CD4-positive, alpha-beta T cell treated with Interleukin-1 beta for 1 hour (primary cell): ENCODE measurements around the gene ITPR1.
A peak's percentile ranks its signal among the peaks of the same experiment; 100 is the strongest.

Experiments used
- DNase-seq, 2 donors: peaks; one replicate each; pipeline ENCODE4 v3.0.0-alpha.2; 2020 to 2022

Gene ITPR1

DNA sequence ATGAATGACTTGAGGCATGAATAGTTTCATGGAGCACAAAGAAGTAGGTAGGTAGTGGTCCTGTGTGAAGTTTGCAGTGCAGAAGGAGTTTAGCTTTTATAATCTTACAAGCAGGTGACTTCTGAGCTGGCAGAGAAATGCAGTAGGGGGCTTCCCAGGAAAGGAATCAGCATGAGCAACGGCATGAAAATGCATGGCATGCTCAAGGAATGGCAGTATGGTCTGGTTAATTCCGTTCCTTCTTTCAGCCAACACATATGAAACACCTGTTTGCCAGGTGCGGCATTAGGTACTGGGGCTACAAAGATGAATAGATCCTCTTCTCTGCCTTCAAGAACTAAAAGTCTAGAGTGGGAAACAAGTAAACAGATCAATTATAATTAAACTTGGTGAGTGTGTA is 348.1 kb downstream of the ITPR1 start:
- DNase-seq = no peak

DNA sequence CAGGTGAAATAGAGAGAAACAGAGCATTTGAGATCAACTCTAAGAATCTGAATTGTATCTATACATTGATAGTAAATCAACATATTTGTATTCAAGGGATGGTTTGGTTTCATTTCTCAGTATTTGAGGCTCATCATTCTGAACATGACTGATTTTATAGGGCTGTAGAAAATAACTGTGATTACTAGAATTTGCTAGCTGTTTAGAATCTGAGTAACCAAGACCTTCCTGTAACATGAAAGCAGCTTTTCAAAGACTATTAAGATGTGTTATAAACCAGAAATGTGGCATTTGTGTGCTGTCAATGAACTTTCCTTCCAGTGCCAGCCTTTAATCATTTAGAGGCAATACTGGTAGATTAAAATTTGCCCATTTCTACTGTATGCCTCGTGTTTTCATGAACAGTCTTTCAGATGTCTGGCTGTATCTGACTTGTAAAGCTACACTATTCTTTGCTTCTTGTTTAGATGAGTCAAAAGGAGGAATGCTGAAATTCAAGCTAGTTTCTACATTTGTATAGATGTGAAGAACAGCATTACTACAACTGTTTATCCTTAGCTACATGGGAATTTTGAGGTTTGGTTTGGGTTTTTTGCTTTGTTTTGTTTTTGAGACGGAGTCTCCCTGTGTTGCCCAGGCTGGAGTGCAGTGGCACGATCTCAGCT is 348.8 kb downstream of the ITPR1 start:
- no peak for DNase-seq

DNA sequence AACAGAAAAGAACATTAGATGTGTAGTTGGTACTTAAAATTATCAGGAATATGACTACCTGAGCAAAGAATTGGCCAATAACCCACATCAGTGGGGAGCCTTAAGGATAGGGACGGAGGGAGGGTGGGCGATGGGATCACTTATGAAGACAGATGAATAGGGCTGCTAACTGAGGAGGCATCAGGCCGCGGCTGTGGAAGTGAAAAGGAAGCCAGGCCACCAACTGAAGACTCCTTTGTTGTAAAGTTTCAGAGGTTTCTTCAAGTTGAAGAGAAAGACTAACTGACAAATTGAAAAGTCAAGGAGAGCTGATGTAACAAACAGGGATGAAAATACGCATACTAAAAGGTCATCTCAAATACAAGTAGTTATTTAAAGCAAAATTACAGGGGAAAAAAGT is 350.5 kb downstream of the ITPR1 start:
- DNase-seq = no peak

DNA sequence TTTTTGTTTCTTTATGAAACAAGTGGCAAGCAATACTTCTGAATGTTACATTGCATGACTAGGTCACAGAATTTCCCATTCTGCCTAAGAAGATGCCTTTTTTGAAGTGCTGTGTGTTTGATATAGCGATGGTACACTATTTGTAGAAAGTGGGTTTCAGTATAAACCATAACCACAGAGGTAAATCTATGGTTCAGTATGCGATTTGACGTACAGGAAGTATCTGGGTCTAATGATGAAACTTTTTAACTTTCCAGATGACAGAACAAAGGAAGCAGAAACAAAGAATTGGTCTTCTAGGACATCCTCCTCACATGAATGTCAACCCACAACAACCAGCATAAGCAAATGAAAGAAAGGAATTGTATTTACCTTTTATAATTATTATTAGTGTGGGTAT is 352.7 kb downstream of the ITPR1 start:
- peak in 1 of 2 donors; percentile 66 for DNase-seq

DNA sequence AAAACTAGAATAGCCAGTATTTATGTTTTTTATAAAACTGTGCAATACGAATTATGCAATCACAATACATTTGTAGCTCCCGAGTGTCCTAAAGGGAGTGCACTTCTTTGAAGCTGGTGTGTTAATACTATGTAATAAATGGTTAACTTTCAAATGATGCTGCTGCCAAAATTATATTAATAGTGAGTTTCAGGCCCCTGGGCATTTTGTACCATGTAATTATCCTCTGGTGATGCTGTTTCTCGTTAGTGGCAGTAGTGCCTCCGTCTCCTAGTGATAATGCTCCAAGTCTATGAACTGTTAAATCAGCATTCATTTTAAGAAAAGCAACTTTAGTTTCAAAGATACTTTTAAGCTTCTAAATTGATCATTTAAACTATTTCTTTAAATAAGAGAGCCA is 353.4 kb downstream of the ITPR1 start:
- DNase-seq = no peak

DNA sequence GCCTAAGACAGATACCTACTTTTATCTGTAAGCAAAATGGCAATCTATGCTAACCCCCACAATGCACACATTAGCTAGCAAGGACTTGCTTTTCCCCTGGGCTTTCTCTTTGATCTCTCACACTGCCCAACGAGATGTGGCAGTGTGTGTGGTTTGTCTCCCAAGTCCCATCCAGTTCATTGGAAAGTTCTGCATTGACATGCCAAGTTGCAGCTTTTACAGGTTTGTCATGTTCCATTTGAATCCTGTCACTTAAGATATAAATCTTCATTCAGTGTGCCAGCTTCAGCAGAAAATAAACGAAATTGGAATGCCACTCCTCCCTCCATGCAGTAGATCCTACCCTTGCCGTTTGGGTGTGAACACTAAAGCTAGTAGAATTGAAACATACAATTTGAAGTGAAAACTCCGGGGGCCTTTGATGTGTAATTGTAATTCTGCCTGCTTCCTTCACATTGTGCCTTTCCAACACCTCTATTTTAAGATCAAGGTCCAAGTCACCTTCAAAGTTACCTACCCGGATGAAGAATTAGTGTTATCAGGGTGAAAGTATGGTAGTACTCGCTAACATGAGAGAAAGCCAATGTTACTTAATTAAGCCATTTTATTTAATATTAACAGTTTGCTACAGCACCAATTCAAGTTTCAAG is 355.2 kb downstream of the ITPR1 start:
- no peak for DNase-seq

DNA sequence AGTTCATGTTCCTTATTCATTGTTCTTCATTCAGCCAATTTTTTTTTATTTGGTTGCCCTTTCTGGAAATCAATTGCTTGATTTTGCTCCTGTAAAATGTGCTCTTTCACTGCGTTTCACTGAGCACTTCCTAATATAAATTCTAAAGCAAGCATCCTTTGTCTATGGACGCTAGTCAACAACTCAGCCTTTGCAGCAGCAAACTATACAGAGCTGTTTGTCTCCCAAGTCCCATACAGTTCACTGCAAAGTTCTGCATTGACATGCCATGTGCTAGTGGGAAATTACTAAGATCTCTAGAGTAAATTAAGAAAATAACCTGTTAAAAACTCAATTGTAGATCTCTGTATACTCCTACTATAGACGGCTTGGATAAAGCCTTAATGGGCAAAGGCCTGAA is 356.0 kb downstream of the ITPR1 start:
- no peak for DNase-seq

DNA sequence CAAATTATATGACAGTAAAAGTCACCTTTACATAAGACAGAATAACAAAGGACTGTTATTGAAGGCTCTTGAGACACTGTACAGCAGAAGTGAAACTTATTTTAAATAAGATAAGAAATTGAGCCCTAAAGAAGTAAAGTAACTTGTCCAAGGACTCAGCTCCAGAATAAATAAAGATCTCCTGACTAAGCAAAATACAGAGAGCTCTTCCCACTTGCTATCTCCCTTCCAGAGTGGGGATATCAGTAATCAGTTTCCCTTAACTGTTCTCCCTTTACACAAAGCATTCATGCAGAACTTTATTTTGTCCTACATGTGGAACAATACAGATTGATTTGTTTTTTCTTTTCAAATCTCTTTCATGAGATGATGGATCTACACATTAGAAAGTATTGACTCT is 356.6 kb downstream of the ITPR1 start:
- no peak for DNase-seq

DNA sequence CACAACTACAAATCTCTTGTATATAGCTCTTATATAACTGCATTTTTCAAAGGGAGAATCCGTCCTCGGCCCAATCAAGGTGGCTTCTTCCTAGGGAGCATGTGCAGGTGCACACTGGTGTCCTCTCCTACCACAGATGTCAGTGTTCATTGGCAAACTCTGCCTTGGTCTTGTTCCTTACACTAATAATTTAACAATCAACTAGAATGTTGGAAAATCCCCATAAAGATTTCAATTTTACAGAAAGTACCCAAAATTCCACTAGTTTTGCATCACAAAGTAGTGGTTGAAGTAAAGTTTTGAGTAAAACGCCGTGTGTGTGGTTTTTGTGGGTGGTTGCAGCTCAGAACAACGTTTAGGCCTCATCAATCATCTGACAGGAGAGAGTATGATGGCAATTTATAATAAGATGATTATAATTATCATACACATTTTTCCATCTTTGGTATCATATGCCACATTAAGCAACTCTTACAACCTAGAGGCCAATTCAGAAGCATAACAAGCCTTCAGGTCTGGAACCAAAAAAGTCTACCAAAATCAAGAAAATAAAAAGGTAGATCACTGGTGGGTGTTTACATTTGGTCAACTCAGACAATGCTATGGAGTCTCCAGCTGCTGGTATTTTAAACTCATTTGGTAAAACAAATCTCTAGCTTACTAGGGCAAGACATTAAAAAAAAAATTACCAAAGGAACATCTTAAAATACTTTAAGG is 357.2 kb downstream of the ITPR1 start:
- peak; percentile 29 to 49 for DNase-seq

DNA sequence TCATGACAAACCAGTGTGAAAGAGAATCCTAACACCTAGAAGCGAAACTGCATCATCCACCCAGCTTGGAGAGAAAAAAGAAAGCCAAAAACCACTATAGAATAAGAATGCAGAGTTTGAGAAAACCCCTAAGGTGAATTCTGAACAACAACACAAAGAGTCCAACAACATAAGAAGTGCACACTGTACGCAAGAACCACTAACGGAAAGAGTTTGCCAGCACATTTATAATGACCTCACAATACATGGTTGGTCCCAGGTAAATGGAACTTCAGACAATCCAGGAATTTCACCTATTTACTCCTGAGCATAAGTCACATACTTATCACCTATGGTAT is 357.7 kb downstream of the ITPR1 start:
- peak in 1 of 2 donors; percentile 70 for DNase-seq

DNA sequence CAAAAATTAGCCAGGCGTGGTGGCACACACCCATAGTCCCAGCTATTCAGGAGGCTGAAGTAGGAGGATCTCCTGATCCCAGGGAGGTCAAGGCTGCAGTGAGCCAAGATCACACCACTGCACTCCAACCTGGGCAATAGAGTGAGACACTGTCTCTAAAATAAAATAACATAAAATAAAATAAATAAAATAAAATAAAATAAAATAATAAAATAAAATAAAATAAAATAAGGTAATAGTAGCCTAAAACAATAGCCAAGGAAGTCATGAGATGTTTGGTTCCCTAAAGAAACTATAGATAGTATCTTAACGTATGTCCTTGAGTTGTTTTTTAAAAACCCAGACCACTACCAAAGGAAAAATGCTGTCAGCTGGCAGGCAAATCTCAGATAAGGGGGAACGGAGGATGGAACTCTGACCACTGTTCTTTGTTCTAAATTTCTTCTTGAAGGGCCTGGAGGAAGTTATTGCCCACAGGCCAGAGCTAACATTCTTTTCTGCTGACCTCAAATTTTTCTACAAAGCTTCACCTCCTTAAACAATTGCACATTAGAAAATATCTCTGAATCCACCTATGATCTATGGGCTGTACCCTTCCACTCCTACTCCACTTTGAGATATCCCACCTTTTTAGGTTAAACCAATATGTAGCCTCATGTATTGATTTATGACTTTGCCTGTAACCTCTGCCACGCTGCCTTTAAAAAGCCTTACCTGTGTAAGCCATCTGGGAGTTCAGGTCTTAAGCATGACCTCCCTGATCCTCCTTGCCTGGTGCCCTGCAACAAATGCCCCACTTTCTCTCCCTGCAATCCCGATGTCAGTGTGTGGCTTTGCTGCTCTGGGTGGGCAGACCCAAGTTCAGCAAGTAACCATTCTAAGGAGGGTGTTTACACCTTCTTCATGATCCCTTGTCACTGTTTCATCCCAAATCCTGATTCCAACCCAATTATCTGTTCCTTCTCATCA is 359.9 kb downstream of the ITPR1 start:
- DNase-seq = no peak

DNA sequence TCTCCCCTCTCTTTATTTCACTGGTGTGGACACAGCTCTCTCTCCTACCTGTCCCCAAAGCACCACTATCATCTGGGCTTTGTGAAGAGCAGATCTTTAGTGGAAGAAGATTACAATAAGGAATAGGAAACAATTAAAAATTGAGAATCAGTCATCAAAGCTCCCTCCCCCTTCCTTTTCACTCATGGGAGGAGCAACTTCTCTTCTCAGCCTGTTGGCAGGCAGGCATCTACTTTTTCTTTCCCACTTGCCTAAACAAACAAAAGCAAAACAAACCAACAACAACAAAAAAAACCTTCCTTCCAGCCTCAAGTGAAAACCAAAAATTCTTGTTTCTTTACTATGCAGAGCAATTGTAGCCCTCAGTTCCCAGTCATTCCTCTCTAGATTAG is 360.6 kb downstream of the ITPR1 start:
- DNase-seq = no peak

DNA sequence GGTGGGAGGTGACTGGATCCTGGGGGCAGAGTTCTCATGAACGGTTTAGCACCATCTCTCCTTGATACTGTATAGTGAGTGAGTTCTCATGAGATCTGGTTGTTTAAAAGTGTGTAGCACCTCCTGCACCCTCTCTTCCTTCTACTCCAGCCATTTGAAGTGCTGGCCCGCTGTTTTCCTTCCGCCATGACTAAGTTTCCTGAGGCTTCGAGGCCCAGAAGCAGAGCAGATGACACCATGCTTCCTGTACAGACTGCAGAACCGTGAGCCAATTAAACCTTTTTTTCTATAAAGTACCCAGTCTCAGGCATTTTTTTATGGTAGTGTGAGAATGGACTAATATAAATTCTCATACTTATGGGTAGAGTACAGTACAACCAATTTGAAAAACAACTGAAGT is 362.5 kb downstream of the ITPR1 start:
- DNase-seq = no peak

DNA sequence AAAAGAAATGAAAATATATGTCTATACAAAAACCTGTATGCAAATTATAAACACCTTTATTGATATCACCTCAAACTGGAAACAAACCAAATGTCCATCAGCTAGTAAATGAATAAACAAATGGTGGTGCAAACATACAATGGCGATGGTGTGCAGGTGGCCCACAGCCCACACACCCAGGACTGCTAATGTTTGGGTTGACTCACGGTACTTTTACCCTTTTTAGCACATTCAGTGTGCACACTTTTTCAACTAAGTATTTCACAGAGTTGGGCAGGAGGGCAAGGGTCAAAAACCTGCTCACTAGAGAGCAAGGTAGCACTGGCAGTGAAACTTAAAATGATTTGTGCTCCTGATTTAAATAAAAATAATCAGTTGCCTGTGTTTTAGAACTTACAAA is 363.0 kb downstream of the ITPR1 start:
- DNase-seq = no peak

DNA sequence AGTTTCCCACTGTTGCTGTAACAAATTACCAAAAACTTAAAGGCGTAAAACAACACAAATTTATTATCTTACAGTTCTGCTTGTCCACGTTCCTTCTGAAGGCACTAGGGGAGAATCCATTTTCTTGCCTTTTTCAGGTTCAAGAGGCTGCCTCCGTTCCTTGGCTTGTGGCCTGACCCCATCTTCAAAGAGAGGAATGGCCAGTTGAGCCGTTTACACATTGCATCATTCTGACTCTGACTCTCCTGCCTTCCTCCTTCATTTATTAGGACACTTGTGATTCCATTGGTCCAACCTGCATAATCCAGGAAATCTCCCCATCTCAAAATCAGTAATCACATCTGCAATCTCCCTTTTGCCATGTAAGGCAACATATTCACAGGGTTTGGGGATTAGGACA is 363.4 kb downstream of the ITPR1 start:
- no peak for DNase-seq

DNA sequence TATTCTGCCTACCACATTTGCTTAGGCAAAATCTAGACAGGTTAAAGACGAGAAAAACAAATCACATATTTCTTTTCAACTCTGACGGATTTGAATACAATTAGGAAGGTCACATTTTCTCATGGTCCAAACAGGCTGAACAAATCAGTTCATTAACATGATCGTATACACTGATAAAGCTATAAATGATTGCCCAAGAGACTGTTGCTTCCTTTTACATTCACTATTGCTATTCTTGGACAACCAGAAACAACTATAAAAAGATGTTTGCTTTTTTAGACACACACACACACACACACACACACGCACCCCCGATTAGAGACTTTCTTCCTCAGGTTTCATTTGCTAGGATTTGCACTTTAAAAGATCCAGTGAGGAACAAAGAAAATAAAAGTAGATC is 363.8 kb downstream of the ITPR1 start:
- DNase-seq = no peak

DNA sequence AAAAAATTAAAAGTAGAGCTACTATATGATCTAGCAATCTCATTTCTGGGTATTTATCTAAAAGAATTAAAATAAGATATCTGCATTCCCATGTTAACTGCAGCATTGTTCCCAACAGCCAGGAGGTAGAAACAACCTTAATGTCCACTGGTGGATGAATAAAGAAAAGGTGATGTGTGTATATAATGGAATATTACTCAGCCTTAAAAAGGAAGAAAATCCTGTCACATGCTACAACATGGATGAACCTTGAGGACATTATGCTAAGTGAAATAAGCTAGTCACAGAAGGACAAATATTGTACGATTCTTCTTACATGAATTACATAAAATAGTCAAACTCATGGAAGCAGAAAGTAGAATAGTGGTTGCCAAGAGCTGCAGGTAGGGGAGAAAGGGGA is 366.6 kb downstream of the ITPR1 start:
- DNase-seq = no peak

DNA sequence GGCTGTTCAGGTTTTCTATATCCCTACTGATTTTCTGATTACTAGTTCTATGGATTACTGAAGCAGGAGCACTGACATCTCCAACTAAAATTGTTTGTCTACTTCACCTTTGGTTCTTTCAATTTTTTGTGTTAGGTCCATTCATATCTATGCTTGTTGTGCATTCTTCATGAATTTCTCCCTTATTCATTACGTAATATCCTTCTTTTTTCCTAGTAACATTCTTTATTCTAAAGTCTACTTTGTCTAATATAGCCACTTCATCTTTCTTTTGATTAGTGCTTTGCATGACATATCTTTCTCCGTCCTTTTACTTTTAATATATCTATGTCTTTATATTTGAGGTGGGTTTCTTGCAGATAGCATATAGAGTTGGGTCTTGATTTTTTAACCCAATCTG is 369.8 kb downstream of the ITPR1 start:
- DNase-seq = no peak

DNA sequence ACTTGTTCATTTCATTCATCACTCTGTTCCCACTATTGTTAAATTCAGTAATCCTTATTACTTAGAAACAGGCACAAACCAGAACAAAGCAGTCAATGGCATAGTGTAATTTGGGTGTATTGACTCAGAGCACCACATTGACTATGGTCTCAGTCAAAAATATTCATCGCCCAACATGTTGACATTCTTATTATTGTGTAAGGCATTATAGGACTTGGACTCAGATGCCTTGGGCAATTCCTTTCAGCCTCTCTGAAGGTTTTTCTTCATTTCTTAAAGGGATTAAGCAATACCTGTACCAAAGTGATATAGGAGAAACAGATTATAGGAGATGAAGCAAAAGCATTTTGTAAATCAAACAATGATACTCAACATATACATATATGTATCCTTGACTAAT is 371.4 kb downstream of the ITPR1 start:
- DNase-seq = no peak

DNA sequence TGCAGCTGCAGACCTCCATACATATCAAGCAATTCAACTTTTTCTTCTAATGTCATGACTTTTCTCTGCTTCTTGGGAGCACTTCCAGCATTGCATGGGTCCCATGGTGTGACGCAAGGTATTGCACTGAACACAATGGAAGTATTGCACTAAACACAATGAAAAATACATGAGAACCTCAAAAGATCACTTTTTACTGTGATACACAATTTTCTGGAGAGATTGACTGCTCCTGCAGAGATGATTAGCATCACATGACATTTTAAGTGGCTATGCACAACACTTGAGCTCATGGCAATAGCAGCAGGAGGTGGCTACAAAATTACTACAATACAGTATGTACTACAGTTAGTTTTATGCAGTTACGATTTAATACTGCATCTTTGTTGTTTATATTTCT is 372.6 kb downstream of the ITPR1 start:
- no peak for DNase-seq

DNA sequence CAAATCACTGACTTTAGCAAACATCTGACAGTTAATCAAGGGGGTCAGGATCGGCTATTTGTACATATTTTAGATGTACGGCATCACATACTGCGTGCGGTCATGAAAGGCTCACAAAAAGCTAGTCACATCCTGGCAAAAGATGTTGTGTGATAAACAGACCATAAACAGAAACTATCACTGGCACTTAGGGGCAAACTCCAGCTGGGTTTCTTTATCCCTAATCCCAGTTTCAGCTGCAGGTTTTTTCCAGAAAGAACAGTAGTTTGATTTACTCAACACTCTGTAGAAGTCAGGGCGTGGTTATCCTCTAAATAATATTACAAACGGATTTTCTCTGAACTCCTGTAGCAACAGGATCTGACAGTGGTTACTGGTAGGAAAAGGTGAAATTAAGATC is 373.7 kb downstream of the ITPR1 start:
- peak in 1 of 2 donors; percentile 51 for DNase-seq

DNA sequence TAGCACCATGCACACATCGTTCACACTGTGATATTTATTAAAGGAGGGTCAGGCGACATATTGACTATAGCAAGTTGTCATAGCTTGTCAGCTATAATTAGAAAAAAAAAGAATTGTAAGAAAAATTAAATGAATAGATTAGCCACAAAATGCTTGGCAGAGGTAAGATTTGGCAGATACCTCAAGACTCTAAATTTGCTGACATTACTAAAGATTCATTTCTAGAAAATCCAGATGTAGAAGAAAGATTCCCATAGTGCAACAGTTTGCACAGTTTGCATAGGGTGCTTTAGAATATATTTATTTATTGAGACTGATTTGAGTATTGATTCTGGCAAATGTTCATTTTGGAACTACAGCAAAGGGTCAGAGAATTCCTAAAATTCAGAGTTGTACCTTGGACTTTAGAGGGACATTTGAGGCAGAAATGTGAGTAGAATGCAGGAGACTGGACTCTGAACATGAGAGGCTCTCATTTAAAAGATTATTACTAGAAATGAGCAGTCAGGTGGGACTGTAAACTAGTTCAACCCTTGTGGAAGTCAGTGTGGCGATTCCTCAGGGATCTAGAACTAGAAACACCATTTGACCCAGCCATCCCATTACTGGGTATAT is 384.1 kb downstream of the ITPR1 start:
- no peak for DNase-seq

DNA sequence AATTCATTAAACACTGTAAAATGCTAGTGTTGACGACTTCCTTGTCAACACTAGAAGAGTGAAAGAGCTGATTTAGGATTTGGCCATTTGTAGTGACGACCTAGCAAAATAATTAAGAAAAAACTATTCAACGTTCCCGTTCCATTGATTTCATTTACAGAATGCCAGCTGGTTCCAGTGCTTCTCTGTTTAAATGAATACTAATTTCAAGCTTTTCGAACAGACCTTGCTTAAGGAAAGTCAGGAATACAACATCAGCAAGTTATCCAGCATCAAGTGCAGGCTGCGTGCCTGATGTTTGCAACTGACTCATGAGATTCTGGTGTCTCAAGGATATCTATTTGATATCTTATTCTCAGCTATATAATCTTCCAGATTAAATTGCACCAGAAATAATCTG is 387.7 kb downstream of the ITPR1 start:
- DNase-seq = no peak
